K562 (cell line): ENCODE measurements around the gene AIFM3. TPM values are rescaled to one million over a fixed set of nuclear protein-coding genes. Genes with fewer than 3 reads are reported as not detected.
A peak's percentile ranks its signal among the peaks of the same experiment; 100 is the strongest.

Experiments
- CHD4 ChIP-seq: fragments of 200-600 bp; sonication (generic); IDR thresholded peaks from 3 replicates; pipeline ENCODE4 v1.6.1; 2012; ENCODE audit warnings: low read depth, mild to moderate bottlenecking, mixed read lengths, low read length, inconsistent platforms; ENCODE audit not compliant: insufficient read depth, insufficient replicate concordance, poor library complexity, severe bottlenecking
- CSDE1 ChIP-seq, 2 experiments: fragments of 450-650 bp; IDR thresholded peaks; 2 replicates each; pipeline ENCODE4 v1.6.1; 2016; ENCODE audit warnings: mild to moderate bottlenecking in 1 of 2
- E4F1 ChIP-seq: fragments of 250-450 bp; sonication (Bioruptor Pico); IDR thresholded peaks from 2 replicates; pipeline ENCODE4 v1.5.0; 2021; ENCODE audit warnings: mild to moderate bottlenecking, borderline replicate concordance
- EWSR1 ChIP-seq: fragments of 450-650 bp; IDR thresholded peaks from 2 replicates; pipeline ENCODE4 v1.6.1; 2018; ENCODE audit warnings: borderline replicate concordance, mild to moderate bottlenecking, low read depth, moderate library complexity; ENCODE audit not compliant: partially characterized antibody
- GABPB1 ChIP-seq: sonication (generic); formaldehyde crosslinking; IDR thresholded peaks from 2 replicates; pipeline ENCODE4 v1.8.0; 2022; ENCODE audit warnings: mild to moderate bottlenecking, missing genetic modification reagents
- HDAC8 ChIP-seq: fragments of 450-650 bp; IDR thresholded peaks from 2 replicates; pipeline ENCODE4 v1.6.1; 2016; ENCODE audit warnings: mild to moderate bottlenecking, missing genetic modification characterization, moderate library complexity, missing compliant biosample characterization
- HDGF ChIP-seq: fragments of 450-650 bp; IDR thresholded peaks from 2 replicates; pipeline ENCODE4 v1.6.1; 2016
- PTBP1 ChIP-seq: fragments of 200-400 bp; formaldehyde crosslinking; IDR thresholded peaks from 2 replicates; pipeline ENCODE4 v1.6.1; 2017; ENCODE audit warnings: low read depth, low read length
- RHOXF2B ChIP-seq: fragments of 250-450 bp; sonication (Bioruptor Pico); conservative IDR thresholded peaks from 2 replicates; pipeline ENCODE4 v1.5.1; 2021
- SAP30 ChIP-seq: fragments of 200-600 bp; sonication (generic); IDR thresholded peaks from 2 replicates; pipeline ENCODE4 v1.6.1; 2012; ENCODE audit warnings: borderline replicate concordance, low read depth, mild to moderate bottlenecking, moderate library complexity, low read length, control low read depth, inconsistent platforms; ENCODE audit not compliant: insufficient read depth, poor library complexity, severe bottlenecking
- TBL1XR1 ChIP-seq, 2 experiments: IDR thresholded peaks; 2 replicates each; pipeline ENCODE4 v1.6.1; 2012; ENCODE audit warnings: improper control_type of control experiment in 2 of 2, low read length in 2 of 2, mild to moderate bottlenecking in 1 of 2
- THRAP3 ChIP-seq: fragments of 450-650 bp; IDR thresholded peaks from 2 replicates; pipeline ENCODE4 v1.6.1; 2016; ENCODE audit warnings: mild to moderate bottlenecking, inconsistent platforms, borderline replicate concordance
- TSC22D4 ChIP-seq: fragments of 450-650 bp; IDR thresholded peaks from 2 replicates; pipeline ENCODE4 v1.6.1; 2016; ENCODE audit warnings: missing genetic modification characterization, missing biosample characterization, control low read depth
- YBX1 ChIP-seq: fragments of 450-650 bp; IDR thresholded peaks from 2 replicates; pipeline ENCODE4 v1.7.1; 2016; ENCODE audit warnings: mild to moderate bottlenecking
- ZMIZ1 ChIP-seq, 2 experiments: fragments of 150-350 bp in 1 of 2; IDR thresholded peaks; 2 replicates each; pipeline ENCODE4 v1.6.1; 2012 to 2016; ENCODE audit warnings: low read depth in 2 of 2, low read length in 2 of 2, mild to moderate bottlenecking in 1 of 2, moderate library complexity in 1 of 2
- ZNF449 ChIP-seq: fragments of 250-450 bp; sonication (Bioruptor Pico); IDR thresholded peaks from 2 replicates; pipeline ENCODE4 v1.8.0; 2022; ENCODE audit warnings: moderate library complexity, mild to moderate bottlenecking, inconsistent platforms
- ZNF655 ChIP-seq: fragments of 250-450 bp; sonication (Bioruptor Pico); IDR thresholded peaks from 2 replicates; pipeline ENCODE4 v1.5.0; 2021
- ZNF75A ChIP-seq: fragments of 450-650 bp; formaldehyde crosslinking; IDR thresholded peaks from 2 replicates; pipeline ENCODE4 v1.4.0; 2020; ENCODE audit warnings: mild to moderate bottlenecking
- polyA plus RNA-seq, 8 experiments: library from polyadenylated mRNA; depleted of rRNA in 4 of 8; stranded (reverse) in 5 of 8; unstranded in 3 of 8; fragments of >200 nt; fragmentation: Nextera tagmentation in 2 of 8; fragmentation: Illumina TruSeq in 1 of 8; extraction: Ambion mirVana in 2 of 8; extraction: Trizol in 1 of 8; gene quantifications; 2 replicates each; pipeline versions ENCODE4 v1.2.1 to v1.2.3, GENCODE V29; 2011 to 2014; ENCODE audit warnings: inconsistent platforms in 1 of 8, missing spikeins in 1 of 8
- total RNA-seq, 7 experiments: library from RNA; depleted of rRNA in 6 of 7; stranded (reverse); fragments of >200 nt in 6 of 7; fragmentation: Illumina TruSeq in 2 of 7; extraction: Trizol in 2 of 7; gene quantifications; 2 replicates each; pipeline versions ENCODE4 v1.2.1 to v1.2.3, GENCODE V29; 2011 to 2021; ENCODE audit warnings: low replicate concordance in 1 of 7

AIFM3 gene
- total and polyA plus RNA-seq, 9 of the 15 experiments (the other 6 are each of a cell fraction or from before 2014, with no cell fraction given): 0.03 to 0.20 (median 0.07) TPM; not detected in 1

GRCh38 chr22:20946080-20946986, 20.7 kb upstream of the AIFM3 start (continued):
- no peak for TF ChIP-seq THRAP3
- TF ChIP-seq YBX1: no peak
- TF ChIP-seq SAP30: no peak
- TF ChIP-seq E4F1 (CRISPR knock-in tag): no peak
- no peak for TF ChIP-seq GABPB1 (CRISPR knock-in tag)
- no peak for TF ChIP-seq TBL1XR1 (IDR thresholded peaks at IDR 0.05; ENCODE audit: low read length in 2 of 2)
- TF ChIP-seq ZMIZ1 (IDR thresholded peaks at IDR 0.05; ENCODE audit: low read depth in 2 of 2, low read length in 2 of 2): no peak
- TF ChIP-seq EWSR1: no peak
- no peak for TF ChIP-seq ZNF75A (CRISPR knock-in tag)
- TF ChIP-seq RHOXF2B (CRISPR knock-in tag): 0 out of 2 replicates have a peak, but pooled peaks have one; percentile 58
- TF ChIP-seq ZNF655 (CRISPR knock-in tag): no peak
- 0 out of 2 replicates have a peak, but pooled peaks have one; percentile 51 for TF ChIP-seq HDAC8 (tag)
- 0 out of 2 replicates have a peak, but pooled peaks have one; percentile 33 for TF ChIP-seq ZNF449
- TF ChIP-seq CSDE1 (IDR thresholded peaks at IDR 0.05): no peak
- no peak for TF ChIP-seq HDGF
- no peak for TF ChIP-seq TSC22D4
- no peak for TF ChIP-seq PTBP1
- no peak for TF ChIP-seq CHD4
